Peyer's patch (tissue), 4 donors: Measurements from ENCODE around the gene NCK2.

Experiments
- POLR2A ChIP-seq, 2 donors: fragments of 450-650 bp; IDR thresholded peaks; one replicate each; pipeline ENCODE4 v1.5.1; 2017; ENCODE audit warnings: antibody characterized with exemption in 2 of 2, mild to moderate bottlenecking in 2 of 2, moderate library complexity in 2 of 2
- TF ChIP-seq, protein P1 (sequence below), 6 experiments: fragments of 450-650 bp in 4 of 6; fragments of 200-600 bp in 2 of 6; sonication (generic) in 1 of 6; IDR thresholded peaks; one replicate each; pipeline ENCODE4 v1.5.1; 2017 to 2019; ENCODE audit warnings: antibody characterized with exemption in 6 of 6, mild to moderate bottlenecking in 3 of 6, moderate library complexity in 1 of 6

DNA sequence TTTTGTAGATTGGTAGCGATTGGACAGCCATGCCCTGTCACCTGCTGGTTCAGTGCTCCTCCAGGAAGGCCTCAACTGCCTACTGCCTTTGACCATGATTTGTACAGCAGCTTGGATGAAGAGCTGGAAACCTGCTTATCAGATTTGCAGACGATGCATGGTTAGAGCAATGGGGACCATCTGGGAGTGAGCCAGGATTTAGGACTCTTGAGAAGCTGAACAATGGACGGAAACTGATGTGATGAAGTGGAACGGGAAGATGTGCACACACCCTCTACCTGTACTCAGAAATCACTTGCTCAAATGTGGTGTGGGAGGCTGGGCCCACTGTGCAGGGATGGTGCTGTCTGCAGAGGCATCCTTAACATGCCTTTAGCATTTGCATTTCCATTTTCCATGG lies 57.2 kb downstream of the NCK2 start:
- TF ChIP-seq, protein P1, sequence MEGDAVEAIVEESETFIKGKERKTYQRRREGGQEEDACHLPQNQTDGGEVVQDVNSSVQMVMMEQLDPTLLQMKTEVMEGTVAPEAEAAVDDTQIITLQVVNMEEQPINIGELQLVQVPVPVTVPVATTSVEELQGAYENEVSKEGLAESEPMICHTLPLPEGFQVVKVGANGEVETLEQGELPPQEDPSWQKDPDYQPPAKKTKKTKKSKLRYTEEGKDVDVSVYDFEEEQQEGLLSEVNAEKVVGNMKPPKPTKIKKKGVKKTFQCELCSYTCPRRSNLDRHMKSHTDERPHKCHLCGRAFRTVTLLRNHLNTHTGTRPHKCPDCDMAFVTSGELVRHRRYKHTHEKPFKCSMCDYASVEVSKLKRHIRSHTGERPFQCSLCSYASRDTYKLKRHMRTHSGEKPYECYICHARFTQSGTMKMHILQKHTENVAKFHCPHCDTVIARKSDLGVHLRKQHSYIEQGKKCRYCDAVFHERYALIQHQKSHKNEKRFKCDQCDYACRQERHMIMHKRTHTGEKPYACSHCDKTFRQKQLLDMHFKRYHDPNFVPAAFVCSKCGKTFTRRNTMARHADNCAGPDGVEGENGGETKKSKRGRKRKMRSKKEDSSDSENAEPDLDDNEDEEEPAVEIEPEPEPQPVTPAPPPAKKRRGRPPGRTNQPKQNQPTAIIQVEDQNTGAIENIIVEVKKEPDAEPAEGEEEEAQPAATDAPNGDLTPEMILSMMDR (IDR thresholded peaks at IDR 0.05), result no peak
- no peak for TF ChIP-seq POLR2A (IDR thresholded peaks at IDR 0.05)
